PC-9 (cell line): ENCODE measurements around the gene IDS.

Experiments used
- CTCF ChIP-seq: fragments of 200-600 bp; sonication (generic); conservative IDR thresholded peaks from 2 replicates; pipeline ENCODE4 v1.6.1; 2017; ENCODE audit warnings: mixed run types, antibody characterized with exemption, mild to moderate bottlenecking, moderate library complexity
- EZH2 ChIP-seq: fragments of 200-600 bp; sonication (generic); IDR thresholded peaks from 2 replicates; pipeline ENCODE4 v1.8.0; 2017; ENCODE audit warnings: antibody characterized with exemption, low read depth

GRCh38 chrX:149470955-149471354, 34.2 kb downstream of the IDS start:
- TF ChIP-seq CTCF (peak; percentile 98), EZH2 (no peak)
